MCF 10A (cell line): ENCODE results near the gene SEZ6L. TPM values are rescaled to one million over a fixed set of nuclear protein-coding genes. Genes with fewer than 3 reads are reported as not detected.

Source experiments
- BruUV-seq: library from RNA; stranded (reverse); fragments of 400-500 nt; replicated peaks from 2 replicates; lab custom pipeline; 2021; lab: Mats Ljungman, UMichigan
- CTCF ChIA-PET: fragments of 300-600 bp; sonication (Branson Sonifier 250); formaldehyde crosslinking; extraction: SDS; loops from one replicate; lab custom pipeline; 2021; ENCODE audit warnings: antibody characterized with exemption, inconsistent platforms; lab: Yijun Ruan, JAX
- POLR2A ChIA-PET: fragments of 300-600, 350-650 bp; sonication (Branson Sonifier 250); formaldehyde crosslinking; extraction: SDS; loops from one replicate; lab custom pipeline; 2020; ENCODE audit warnings: antibody characterized with exemption, inconsistent platforms; lab: Yijun Ruan, JAX
- DNase-seq: peaks from one replicate; pipeline ENCODE4 v3.0.0-alpha.2; 2018; ENCODE audit not compliant: unreplicated experiment
- H3K27ac Mint-ChIP-seq: one replicate; pipeline ENCODE4 v1.8.0; 2022; ENCODE audit warnings: mild to moderate bottlenecking, low read depth, mixed read lengths; ENCODE audit not compliant: unreplicated experiment
- H3K27me3 Mint-ChIP-seq: one replicate; pipeline ENCODE4 v1.8.0; 2022; ENCODE audit warnings: mixed read lengths; ENCODE audit not compliant: insufficient read depth, unreplicated experiment
- H3K36me3 Mint-ChIP-seq: one replicate; pipeline ENCODE4 v1.8.0; 2022; ENCODE audit warnings: mild to moderate bottlenecking, moderate library complexity, mixed read lengths; ENCODE audit not compliant: insufficient read depth, unreplicated experiment
- H3K4me1 Mint-ChIP-seq: one replicate; pipeline ENCODE4 v1.8.0; 2022; ENCODE audit warnings: mixed read lengths; ENCODE audit not compliant: insufficient read depth, unreplicated experiment
- H3K4me3 Mint-ChIP-seq: one replicate; pipeline ENCODE4 v1.8.0; 2022; ENCODE audit warnings: mild to moderate bottlenecking, moderate library complexity, mixed read lengths; ENCODE audit not compliant: unreplicated experiment
- H3K9me3 Mint-ChIP-seq: one replicate; pipeline ENCODE4 v1.8.0; 2022; ENCODE audit warnings: mixed read lengths; ENCODE audit not compliant: unreplicated experiment
- intact Hi-C: fragments of 100-400 bp; cut with micrococcal nuclease; formaldehyde crosslinking; loops from 2 replicates; pipeline ENCODE4 v1.14.1; 2022
- total RNA-seq: library from RNA; stranded (reverse); gene quantifications from 2 replicates; pipeline ENCODE4 v1.2.3, GENCODE V29; 2022
- TF ChIP-seq, protein P1 (sequence below): fragments of 200-600 bp; IDR thresholded peaks from one replicate; pipeline ENCODE4 v1.8.0; 2022; ENCODE audit warnings: antibody characterized with exemption, mild to moderate bottlenecking; ENCODE audit not compliant: unreplicated experiment

The SEZ6L gene
- total RNA-seq, 1 experiment from 2014 or later, result not detected

DNA sequence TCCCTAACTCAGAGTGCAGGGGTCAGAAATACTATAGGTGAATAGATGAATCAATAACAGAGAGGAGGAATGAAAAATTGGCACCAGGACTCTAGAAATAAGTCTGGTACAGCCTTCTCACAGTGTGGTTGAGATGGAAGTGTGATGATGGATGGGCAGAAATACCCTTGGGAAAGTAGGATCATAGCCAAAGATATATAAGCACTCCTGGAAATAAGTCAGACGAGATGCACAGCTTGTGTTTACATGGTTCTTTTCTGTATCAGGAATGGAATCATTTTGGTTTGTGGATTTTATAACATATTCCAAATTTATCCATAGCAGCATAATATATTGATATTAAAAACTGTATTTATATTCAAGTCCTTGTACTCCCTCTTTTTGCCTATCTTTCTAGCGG, 33.5 kb upstream of the SEZ6L start:
- H3K36me3 Mint-ChIP-seq, result no peaks in the 10 kb centered on the region
- no peak overlapping the region for H3K27ac Mint-ChIP-seq
- no peaks in the 10 kb centered on the region for H3K4me1 Mint-ChIP-seq
- H3K9me3 Mint-ChIP-seq, result no peaks in the 10 kb centered on the region
- TF ChIP-seq, protein P1, sequence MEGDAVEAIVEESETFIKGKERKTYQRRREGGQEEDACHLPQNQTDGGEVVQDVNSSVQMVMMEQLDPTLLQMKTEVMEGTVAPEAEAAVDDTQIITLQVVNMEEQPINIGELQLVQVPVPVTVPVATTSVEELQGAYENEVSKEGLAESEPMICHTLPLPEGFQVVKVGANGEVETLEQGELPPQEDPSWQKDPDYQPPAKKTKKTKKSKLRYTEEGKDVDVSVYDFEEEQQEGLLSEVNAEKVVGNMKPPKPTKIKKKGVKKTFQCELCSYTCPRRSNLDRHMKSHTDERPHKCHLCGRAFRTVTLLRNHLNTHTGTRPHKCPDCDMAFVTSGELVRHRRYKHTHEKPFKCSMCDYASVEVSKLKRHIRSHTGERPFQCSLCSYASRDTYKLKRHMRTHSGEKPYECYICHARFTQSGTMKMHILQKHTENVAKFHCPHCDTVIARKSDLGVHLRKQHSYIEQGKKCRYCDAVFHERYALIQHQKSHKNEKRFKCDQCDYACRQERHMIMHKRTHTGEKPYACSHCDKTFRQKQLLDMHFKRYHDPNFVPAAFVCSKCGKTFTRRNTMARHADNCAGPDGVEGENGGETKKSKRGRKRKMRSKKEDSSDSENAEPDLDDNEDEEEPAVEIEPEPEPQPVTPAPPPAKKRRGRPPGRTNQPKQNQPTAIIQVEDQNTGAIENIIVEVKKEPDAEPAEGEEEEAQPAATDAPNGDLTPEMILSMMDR, result no peak
- DNase-seq, result no peak
- no TSS peak for BruUV-seq
- H3K27me3 Mint-ChIP-seq, result peaks cover 13% of the 10 kb centered on the region
- ChIA-PET POLR2A (interaction anchor here (0.5 to 0.6 kb wide), 2 partner anchors 17 to 674 kb away, joined by 3 read pairs; no protein-coding TSS in a partner anchor), CTCF (interaction anchor here (0.6 kb wide), 1 partner anchor 184 kb away, joined by 3 read pairs; no protein-coding TSS in a partner anchor)
- intact Hi-C loops, result no loop called here
- no peak overlapping the region for H3K4me3 Mint-ChIP-seq

DNA sequence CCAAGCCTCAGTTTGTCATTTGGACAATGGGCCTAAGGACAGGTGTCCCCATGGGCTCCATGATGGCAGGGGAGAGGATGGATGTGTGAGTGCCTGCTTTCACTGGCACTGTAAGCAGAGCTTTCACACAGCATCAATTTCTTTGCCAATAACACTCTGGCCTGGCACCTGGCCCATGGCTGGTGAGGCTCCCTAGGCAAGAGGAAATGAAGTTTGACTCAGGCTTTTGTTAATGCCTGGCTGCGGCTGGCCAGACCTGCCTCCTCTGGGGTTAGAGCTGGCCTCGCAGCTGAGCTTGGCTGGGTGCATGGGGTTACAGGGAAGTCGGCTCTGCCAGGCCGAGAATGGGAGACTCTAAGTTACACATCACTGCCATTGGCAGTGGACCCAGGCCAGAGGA, 30.0 kb upstream of the SEZ6L start:
- TF ChIP-seq, protein P1, result no peak
- Mint-ChIP-seq H3K4me1 (no peaks in the 10 kb centered on the region), H3K4me3 (no peak overlapping the region), H3K27me3 (peaks cover 13% of the 10 kb centered on the region), H3K9me3 (no peaks in the 10 kb centered on the region), H3K27ac (no peak overlapping the region), H3K36me3 (no peaks in the 10 kb centered on the region)
- intact Hi-C loops, result no loop called here
- no peak for DNase-seq
- no TSS peak for BruUV-seq
- CTCF ChIA-PET, result no interaction called here
- POLR2A ChIA-PET, result no interaction called here

DNA sequence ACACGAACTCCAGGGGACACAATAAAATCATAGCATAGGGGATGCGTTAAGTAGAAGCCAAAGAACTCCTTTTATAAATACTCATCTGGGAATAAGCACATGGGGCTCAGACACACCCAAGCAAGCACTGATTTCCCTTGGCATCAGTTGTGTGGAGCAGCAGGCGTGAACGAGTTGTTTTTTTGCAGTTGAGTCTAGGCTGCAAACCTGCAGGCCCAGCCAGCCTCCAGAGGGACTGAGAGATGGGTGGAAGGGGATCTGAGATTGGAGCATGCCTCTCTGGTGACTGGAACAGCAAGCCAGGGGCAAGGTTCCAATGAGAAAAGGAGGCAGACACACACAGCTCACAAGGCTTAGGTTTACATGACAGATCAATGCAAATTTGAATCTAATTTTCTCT, 27.4 kb upstream of the SEZ6L start:
- Mint-ChIP-seq H3K9me3 (peaks cover 4% of the 10 kb centered on the region), H3K27ac (no peak overlapping the region), H3K4me1 (no peaks in the 10 kb centered on the region), H3K27me3 (peaks cover 22% of the 10 kb centered on the region), H3K4me3 (no peak overlapping the region), H3K36me3 (no peaks in the 10 kb centered on the region)
- POLR2A ChIA-PET, result no interaction called here
- no TSS peak for BruUV-seq
- intact Hi-C loops, result no loop called here
- no peak for DNase-seq
- CTCF ChIA-PET, result no interaction called here
- TF ChIP-seq, protein P1, result no peak

DNA sequence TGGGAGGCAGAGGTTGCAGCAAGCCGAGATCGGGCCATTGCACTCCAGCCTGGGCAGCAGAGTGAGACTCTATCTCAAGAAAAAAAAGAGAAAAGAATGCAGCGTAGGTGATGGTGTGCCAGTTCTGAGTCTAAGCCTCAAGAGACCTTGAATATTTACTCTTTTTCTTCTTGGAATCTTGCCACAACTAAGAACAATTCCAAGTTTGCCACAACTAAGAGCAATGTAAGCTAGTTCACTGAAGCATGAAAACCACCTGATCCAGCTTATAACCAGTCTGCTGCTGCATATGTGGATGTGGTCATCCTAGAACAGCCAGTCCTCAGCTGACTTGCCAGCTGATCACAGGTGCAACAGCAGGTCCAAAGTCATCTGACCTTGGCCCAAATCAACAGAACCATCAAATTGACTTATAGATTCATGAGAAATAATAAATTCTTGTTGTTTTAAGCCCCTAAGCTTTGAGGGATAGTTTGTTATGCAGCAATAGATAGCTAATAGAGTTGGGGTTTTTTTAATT, 25.4 kb upstream of the SEZ6L start:
- BruUV-seq, result no TSS peak
- DNase-seq, result no peak
- ChIA-PET CTCF (interaction anchor here (0.7 kb wide), 1 partner anchor 178 kb away, joined by 3 read pairs; no protein-coding TSS in a partner anchor), POLR2A (no interaction called here)
- H3K27me3 Mint-ChIP-seq, result peaks cover 42% of the 10 kb centered on the region
- H3K9me3 Mint-ChIP-seq, result peaks cover 8% of the 10 kb centered on the region
- intact Hi-C loops, result no loop called here
- H3K4me3 Mint-ChIP-seq, result no peak overlapping the region
- TF ChIP-seq, protein P1, result no peak
- no peaks in the 10 kb centered on the region for H3K4me1 Mint-ChIP-seq
- no peak overlapping the region for H3K27ac Mint-ChIP-seq
- no peaks in the 10 kb centered on the region for H3K36me3 Mint-ChIP-seq
